ENCODE data around the gene PRR14. TPM values are rescaled to one million over a fixed set of nuclear protein-coding genes. Genes with fewer than 3 reads are reported as not detected.

Gene PRR14
- total and polyA plus RNA-seq, 10 of the 15 experiments (the other 5 are each of a cell fraction or from before 2014, with no cell fraction given) = 2.5 to 66.8 (median 19.2) TPM

GRCh38 chr16:30651124-30652004, 604 bp downstream of the PRR14 start (continued):
- TF ChIP-seq CUX1 (IDR thresholded peaks at IDR 0.05; ENCODE audit: insufficient replicate concordance, low read depth, low read length) (no peak), RAD21 (IDR thresholded peaks at IDR 0.05; ENCODE audit: insufficient read depth, low read depth, low read length) (peak; percentile 15; the same call in 1 of the 2 replicates), YY1 (IDR thresholded peaks at IDR 0.05; ENCODE audit: low read depth, low read length) (peak; percentile 81), CBX3 (IDR thresholded peaks at IDR 0.05; ENCODE audit: borderline replicate concordance, low read depth) (no peak), ZNF24 (IDR thresholded peaks at IDR 0.05) (0 out of 2 replicates have a peak, but pooled peaks have one; percentile 20), POLR2AphosphoS2 (IDR thresholded peaks at IDR 0.05; ENCODE audit: low read depth, low read length) (no peak), E2F4 (IDR thresholded peaks at IDR 0.05; ENCODE audit: low read depth, low read length) (peak; percentile 79), IKZF1 (conservative IDR thresholded peaks at IDR 0.05) (peak; percentile 48), RB1 (IDR thresholded peaks at IDR 0.05; ENCODE audit: borderline replicate concordance) (peak; percentile 90; the same call in 1 of the 2 replicates), MAX (IDR thresholded peaks at IDR 0.05; ENCODE audit: low read depth, low read length) (no peak), SMC3 (IDR thresholded peaks at IDR 0.05; ENCODE audit: borderline replicate concordance, low read length) (peak; percentile 44; the same call in 1 of the 2 replicates), E2F8 (IDR thresholded peaks at IDR 0.05; ENCODE audit: low read depth, partially characterized antibody) (no peak), SMARCA5 (IDR thresholded peaks at IDR 0.05) (peak; percentile 94), SUPT20H (IDR thresholded peaks at IDR 0.05; ENCODE audit: borderline replicate concordance, control insufficient read depth, low read depth, low read length) (no peak), EED (IDR thresholded peaks at IDR 0.05; ENCODE audit: low read depth) (0 out of 2 replicates have a peak, but pooled peaks have one; percentile 37), RELA (IDR thresholded peaks at IDR 0.05; ENCODE audit: borderline replicate concordance, partially characterized antibody) (no peak), RCOR1 (conservative IDR thresholded peaks at IDR 0.05; ENCODE audit: low read depth, low read length) (no peak), ZNF207 (IDR thresholded peaks at IDR 0.05; ENCODE audit: borderline replicate concordance) (peak; percentile 69; the same call in 1 of the 2 replicates), PAX5 (IDR thresholded peaks at IDR 0.05; ENCODE audit: borderline replicate concordance, low read depth, low read length) (no peak), POU2F2 (IDR thresholded peaks at IDR 0.05; ENCODE audit: borderline replicate concordance, low read depth, low read length) (0 out of 3 replicates have a peak, but pooled peaks have one; percentile 9)
